NCI-H2107 treated with DMSO at 0.1 percent for 48 hours (cell line): ENCODE measurements around the gene TINAG.

Source experiments
- DNase-seq: peaks from one replicate; lab custom pipeline; 2025; ENCODE audit not compliant: unreplicated experiment; lab: John Stamatoyannopoulos, UW

The TINAG gene

DNA sequence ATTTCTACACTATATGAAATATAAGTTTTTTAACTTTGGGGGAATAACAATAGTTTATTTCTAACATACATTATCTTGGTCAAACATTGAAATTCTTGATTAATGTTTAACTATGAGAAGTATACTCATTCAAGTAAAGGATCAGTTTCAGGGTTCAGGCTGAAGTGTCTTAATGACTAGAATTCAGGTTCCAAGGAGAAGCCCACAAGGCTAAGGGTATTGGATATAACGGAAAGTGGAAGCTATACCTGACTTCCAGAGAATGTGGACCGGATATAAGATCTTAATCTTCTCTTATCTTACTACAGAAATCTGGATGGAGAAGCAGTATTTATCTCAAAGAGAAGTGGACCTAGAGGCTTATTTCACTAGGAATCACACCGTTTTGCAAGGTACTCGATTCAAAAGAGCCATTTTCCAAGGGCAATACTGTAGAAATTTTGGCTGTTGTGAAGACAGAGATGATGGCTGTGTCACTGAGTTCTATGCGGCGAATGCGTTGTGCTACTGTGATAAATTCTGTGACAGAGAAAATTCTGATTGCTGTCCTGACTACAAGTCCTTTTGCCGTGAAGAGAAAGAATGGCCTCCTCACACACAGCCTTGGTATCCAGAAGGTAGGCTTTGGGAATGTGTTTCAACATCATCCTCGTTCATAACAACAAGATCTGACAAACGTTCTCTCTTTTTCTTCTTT, at the start of gene TINAG:
Gene TINAG, plus strand, starts transcription at position 153 of the 697 bp plus-strand sequence. Its CDS starts 110 bp downstream, at position 263.
- DNase-seq = no peak

- DNase-seq = no peak
Measured at GRCh38 chr6:54260025-54260424, 48.2 kb upstream of the TINAG start.

DNA sequence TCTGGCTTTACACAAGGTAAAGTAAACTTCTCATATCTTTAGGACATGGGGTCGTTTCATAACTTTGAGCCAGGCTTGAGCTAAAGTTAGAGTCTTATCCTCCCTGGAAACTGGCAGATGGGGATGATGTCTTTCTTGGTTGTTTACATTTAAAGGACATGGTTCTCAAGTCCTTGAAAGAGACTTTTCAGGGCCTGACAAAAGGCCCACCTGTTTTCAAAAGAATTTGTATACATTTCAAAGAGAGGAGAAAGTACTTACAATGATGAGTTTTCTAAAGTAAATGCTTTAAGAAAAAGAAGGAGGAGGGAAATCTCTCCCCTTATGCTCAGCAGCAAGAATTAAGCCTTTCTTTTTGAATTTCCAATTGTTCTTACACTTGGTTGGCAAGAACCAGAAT, 45.7 kb upstream of the TINAG start:
- DNase-seq = no peak

GRCh38 chr6:54262971-54263370, 45.3 kb upstream of the TINAG start:
- no peak for DNase-seq

DNA sequence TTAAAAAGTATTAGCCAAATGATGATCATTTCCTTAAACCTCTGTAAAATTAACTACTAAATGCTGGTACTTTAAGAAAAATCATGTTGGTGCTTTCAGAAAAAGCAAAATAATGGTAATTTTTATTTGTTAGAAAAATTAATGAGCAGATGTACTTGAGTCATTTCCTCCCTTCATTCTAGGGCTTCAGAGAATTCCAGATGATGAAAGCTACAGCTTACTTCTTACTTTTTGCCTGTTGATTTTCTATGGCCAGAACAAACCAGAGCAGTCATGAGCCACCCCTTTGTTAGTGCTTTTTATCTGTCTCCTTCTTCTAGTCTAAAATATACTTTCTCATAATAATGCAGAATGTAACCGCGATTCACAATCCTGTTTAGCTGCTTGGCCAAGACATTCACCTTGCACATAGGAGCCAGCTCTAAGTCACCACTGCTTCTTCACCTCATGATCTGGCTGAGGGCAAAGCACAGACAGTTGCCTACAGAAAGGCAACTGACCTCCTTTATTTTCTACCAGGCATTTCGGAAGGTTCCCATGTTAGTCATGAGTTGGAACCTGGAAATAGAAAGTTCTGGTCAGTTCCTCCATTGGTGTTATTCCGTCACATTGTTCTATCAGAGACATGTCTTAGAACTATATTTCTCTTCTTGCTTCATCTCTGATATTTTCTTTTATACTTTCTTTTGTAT, 43.5 kb upstream of the TINAG start:
- no peak for DNase-seq

- no peak for DNase-seq
Measured at GRCh38 chr6:54266400-54266923, 41.8 kb upstream of the TINAG start.

- no peak for DNase-seq
Measured at GRCh38 chr6:54267798-54268197, 40.4 kb upstream of the TINAG start.

GRCh38 chr6:54273214-54273820, 34.9 kb upstream of the TINAG start:
- no peak for DNase-seq

GRCh38 chr6:54274383-54274782, 33.9 kb upstream of the TINAG start:
- no peak for DNase-seq

DNA sequence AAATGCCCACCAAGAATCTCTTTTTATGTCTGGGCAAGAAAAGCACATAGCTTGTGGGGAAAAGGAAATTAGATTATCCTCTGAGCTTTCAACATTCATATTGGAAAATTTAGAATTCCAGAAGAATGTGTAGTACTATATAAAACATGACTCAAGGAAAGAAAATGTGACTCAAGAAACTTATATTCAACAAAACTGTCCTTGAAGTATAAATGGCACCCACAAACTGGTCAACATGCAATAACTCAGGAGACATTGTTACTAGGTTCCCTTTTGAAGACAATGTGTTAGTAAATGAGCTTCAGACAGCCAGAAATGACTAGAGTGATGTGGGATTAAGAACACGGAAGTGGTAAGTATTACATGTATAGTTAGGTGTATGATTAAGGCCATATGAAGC, 26.1 kb upstream of the TINAG start:
- DNase-seq = no peak

- no peak for DNase-seq
Measured at GRCh38 chr6:54284161-54284860, 23.9 kb upstream of the TINAG start.

GRCh38 chr6:54285595-54285994, 22.6 kb upstream of the TINAG start:
- DNase-seq = no peak

GRCh38 chr6:54286141-54286540, 22.1 kb upstream of the TINAG start:
- no peak for DNase-seq

GRCh38 chr6:54288474-54288873, 19.8 kb upstream of the TINAG start:
- no peak for DNase-seq

GRCh38 chr6:54289426-54289825, 18.8 kb upstream of the TINAG start:
- no peak for DNase-seq

DNA sequence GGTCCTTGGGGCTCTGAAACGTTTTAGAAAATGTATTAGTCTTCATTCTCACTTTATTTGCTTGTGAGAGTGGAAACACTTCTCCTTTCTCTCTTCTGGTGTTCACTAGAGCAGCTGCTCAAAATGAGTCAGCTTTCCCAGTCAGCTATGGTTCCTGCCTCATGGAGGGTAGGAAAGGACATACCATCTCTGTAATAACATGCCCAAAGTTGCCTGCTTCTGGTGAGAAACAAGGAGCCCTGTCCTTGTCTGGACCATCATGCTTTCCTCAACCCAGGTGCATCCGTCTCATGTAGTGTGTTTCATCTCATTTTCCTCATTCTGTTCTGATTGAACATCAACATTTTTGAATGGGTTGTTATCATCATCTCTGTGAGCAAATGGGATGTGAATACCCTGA, 17.1 kb upstream of the TINAG start:
- no peak for DNase-seq

- DNase-seq = no peak
Measured at GRCh38 chr6:54291738-54292137, 16.5 kb upstream of the TINAG start.

DNA sequence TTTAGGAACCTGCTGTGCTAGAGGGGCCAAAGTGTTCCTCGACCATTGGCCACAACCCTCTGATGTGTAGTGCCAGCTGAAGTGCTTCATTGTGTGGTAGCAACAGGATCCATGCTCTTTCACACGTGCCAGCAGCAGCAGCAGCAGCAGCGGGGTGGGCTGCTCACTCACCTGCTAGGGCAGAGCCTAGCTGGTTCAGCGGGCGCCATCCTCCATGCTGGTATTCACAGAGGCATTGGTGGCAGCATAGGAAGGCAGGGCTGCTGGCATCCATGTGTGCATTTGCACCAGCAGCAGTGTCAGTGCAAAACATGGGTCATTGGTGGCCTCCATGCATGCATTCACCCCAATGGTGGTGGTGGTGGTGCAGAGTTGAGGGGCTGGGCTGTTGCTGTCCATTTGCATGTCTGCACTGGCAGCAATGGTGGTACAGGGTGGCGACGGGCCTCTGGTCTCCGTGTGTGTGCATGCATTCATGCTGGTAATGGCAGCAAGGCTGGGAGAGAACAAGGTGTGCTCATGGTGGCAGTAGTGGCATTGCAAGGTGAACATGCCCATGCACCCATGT, 13.2 kb upstream of the TINAG start:
- no peak for DNase-seq

DNA sequence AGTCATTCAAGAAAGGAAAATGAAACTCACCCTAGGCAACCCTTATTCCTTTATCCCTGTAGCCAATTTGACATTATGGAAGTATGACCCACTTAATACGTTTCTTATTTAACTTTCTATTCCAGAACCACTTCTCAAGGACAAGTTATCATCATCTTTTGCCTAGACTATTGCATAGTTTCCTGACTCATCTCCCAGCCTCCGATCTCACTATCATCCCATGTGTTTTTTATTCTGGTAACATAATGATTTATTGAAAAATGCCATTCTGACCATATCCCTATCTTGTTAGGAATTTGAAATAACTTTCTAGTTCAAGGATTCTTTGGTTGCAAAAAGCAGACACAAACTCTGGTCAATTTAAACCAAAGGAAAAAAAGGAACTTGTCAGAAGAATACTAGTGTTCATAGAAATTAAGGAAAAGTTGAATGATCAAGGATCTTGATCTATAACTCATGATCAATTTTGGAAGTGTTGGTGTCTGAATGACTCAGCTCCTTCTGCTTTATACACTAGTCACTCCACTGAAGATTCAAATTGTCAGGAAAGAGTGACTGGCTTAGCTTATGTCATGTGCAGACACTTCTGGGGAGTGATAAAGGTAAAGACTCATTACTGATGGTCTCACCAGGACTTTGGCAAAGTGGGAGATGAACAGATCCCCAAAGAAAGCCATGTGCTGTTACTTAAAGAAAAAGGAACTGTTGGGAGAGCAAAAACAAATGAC, 8.5 kb upstream of the TINAG start:
- DNase-seq = no peak

DNA sequence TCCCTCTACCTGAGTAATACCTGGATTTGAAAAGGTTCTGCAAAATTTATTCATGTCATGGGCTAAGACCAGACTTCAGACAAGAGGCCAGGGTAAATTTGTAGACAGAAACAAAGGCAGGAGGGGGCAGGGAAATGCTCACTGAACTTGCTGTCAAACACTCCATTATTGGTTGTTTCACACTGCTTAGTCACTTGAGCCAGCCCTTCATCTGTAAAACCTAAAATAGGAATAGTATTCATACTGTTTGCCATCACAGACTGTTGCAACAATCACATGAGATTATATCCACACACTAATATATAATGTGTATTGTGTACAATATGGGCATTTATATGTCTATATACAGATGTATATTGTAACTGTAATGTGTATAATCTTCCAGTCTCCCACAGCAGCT, 6.5 kb upstream of the TINAG start:
- DNase-seq = no peak
